Fibroblast of lung (primary cell): ENCODE data around the gene P2RX6. TPM values are rescaled to one million over a fixed set of nuclear protein-coding genes. Genes with fewer than 3 reads are reported as not detected.

ENCODE experiments used
- DNase-seq, 2 donors: peaks; one replicate each; pipeline versions ENCODE4 v3.0.0 to v3.0.0-alpha.2; 2010; ENCODE audit warnings: low read depth in 2 of 2
- H2AFZ ChIP-seq: 2 replicates; pipeline ENCODE4 v1.5.1; 2012; ENCODE audit warnings: low read length, control low read depth, inconsistent platforms
- H3K27ac ChIP-seq: 2 replicates; pipeline ENCODE4 v1.5.1; 2011; ENCODE audit warnings: low read length, control low read depth; ENCODE audit not compliant: insufficient read depth
- H3K27me3 ChIP-seq: 2 replicates; pipeline ENCODE4 v1.5.1; 2011; ENCODE audit warnings: mild to moderate bottlenecking, low read length; ENCODE audit not compliant: control insufficient read depth, insufficient read depth
- H3K36me3 ChIP-seq: 2 replicates; pipeline ENCODE4 v1.5.1; 2011; ENCODE audit warnings: low read length; ENCODE audit not compliant: control insufficient read depth, insufficient read depth
- H3K4me1 ChIP-seq: 2 replicates; pipeline ENCODE4 v1.5.1; 2011; ENCODE audit warnings: low read length; ENCODE audit not compliant: control insufficient read depth, insufficient read depth; ENCODE audit errors: extremely low read depth
- H3K4me2 ChIP-seq: 2 replicates; pipeline ENCODE4 v1.5.1; 2011; ENCODE audit warnings: low read length, control low read depth; ENCODE audit not compliant: insufficient read depth; ENCODE audit errors: extremely low read depth
- H3K4me3 ChIP-seq, 4 experiments: fragments of 200-600 bp in 1 of 4; sonication (generic) in 1 of 4; replicated peaks in 1 of 4; 2 replicates each; pipeline ENCODE4 v1.5.1; 2011 to 2016; ENCODE audit warnings: low read length in 4 of 4, low read depth in 3 of 4, mild to moderate bottlenecking in 3 of 4, control low read depth in 2 of 4, inconsistent platforms in 1 of 4, mixed read lengths in 1 of 4; ENCODE audit not compliant: insufficient read depth in 1 of 4; ENCODE audit errors: control extremely low read depth in 1 of 4
- H3K79me2 ChIP-seq: 2 replicates; pipeline ENCODE4 v1.5.1; 2012; ENCODE audit warnings: mild to moderate bottlenecking, low read length, inconsistent platforms; ENCODE audit not compliant: control insufficient read depth, insufficient read depth
- H3K9ac ChIP-seq: 2 replicates; pipeline ENCODE4 v1.5.1; 2011; ENCODE audit warnings: mild to moderate bottlenecking, low read length, control low read depth; ENCODE audit not compliant: insufficient read depth
- H3K9me3 ChIP-seq: 2 replicates; pipeline ENCODE4 v1.5.1; 2012; ENCODE audit warnings: low read depth, low read length; ENCODE audit not compliant: control insufficient read depth, insufficient read depth
- H4K20me1 ChIP-seq: 2 replicates; pipeline ENCODE4 v1.5.1; 2011; ENCODE audit warnings: low read length; ENCODE audit not compliant: control insufficient read depth, insufficient read depth; ENCODE audit errors: extremely low read depth
- CTCF ChIP-seq, 2 donors: IDR thresholded peaks in 1 of 2; conservative IDR thresholded peaks in 1 of 2; 1 replicate in 1 of 2; 2 replicates in 1 of 2; pipeline ENCODE4 v1.5.1; 2011 to 2012; ENCODE audit warnings: low read length in 2 of 2, control low read depth in 1 of 2, inconsistent platforms in 1 of 2, low read depth in 1 of 2, mild to moderate bottlenecking in 1 of 2
- EZH2 ChIP-seq: IDR thresholded peaks from 2 replicates; pipeline ENCODE4 v1.5.1; 2012; ENCODE audit warnings: low read length, control low read depth, mild to moderate bottlenecking; ENCODE audit errors: missing control alignments
- polyA plus RNA-seq, 2 donors: library from polyadenylated mRNA; depleted of rRNA in 1 of 2; stranded (reverse) in 1 of 2; unstranded in 1 of 2; fragments of >200 nt; gene quantifications; 2 replicates each; pipeline ENCODE4 v1.2.1, GENCODE V29; 2011 to 2012; ENCODE audit warnings: missing spikeins in 1 of 2
- total RNA-seq: library from RNA; depleted of rRNA; stranded (reverse); fragments of >200 nt; gene quantifications from 2 replicates; pipeline ENCODE4 v1.2.1, GENCODE V29; 2014

Gene P2RX6
- total and polyA plus RNA-seq, 2 donors (not counting 1 experiment from before 2014, with no cell fraction given) = 3.6 to 17.8 TPM

GRCh38 chr22:20997536-20998257, 17.3 kb upstream of the P2RX6 start:
- no peak overlapping the region for H2AFZ ChIP-seq
- no peak overlapping the region for H3K4me3 ChIP-seq
- H3K79me2 ChIP-seq = peaks cover 17% of the 10 kb centered on the region
- no peak for TF ChIP-seq EZH2
- TF ChIP-seq CTCF (conservative IDR thresholded peaks at IDR 0.05 in 1 of 2, IDR thresholded peaks at IDR 0.05 in 1 of 2; ENCODE audit: low read depth in 1 of 2, low read length in 2 of 2) = no peak
- no peak overlapping the region for H3K27ac ChIP-seq
- peaks cover 20% of the 10 kb centered on the region for H3K36me3 ChIP-seq
- peaks cover 9% of the 10 kb centered on the region for H3K4me1 ChIP-seq
- H3K9ac ChIP-seq = no peak overlapping the region
- no peaks in the 10 kb centered on the region for H4K20me1 ChIP-seq
- no peak for DNase-seq
- no peaks in the 10 kb centered on the region for H3K27me3 ChIP-seq
- H3K9me3 ChIP-seq = no peaks in the 10 kb centered on the region
- H3K4me2 ChIP-seq = no peak overlapping the region

GRCh38 chr22:20998411-20999336, 16.3 kb upstream of the P2RX6 start:
- Histone ChIP-seq H3K79me2 (peaks cover 25% of the 10 kb centered on the region), H3K4me3 (no peak overlapping the region), H3K4me2 (no peak overlapping the region), H2AFZ (no peak overlapping the region), H3K36me3 (peaks cover 16% of the 10 kb centered on the region), H3K9ac (no peak overlapping the region), H3K27me3 (no peaks in the 10 kb centered on the region), H3K27ac (no peak overlapping the region), H3K4me1 (peaks cover 9% of the 10 kb centered on the region), H4K20me1 (no peaks in the 10 kb centered on the region), H3K9me3 (no peaks in the 10 kb centered on the region)
- peak in 1 of 2 donors; percentile 29 for DNase-seq
- TF ChIP-seq EZH2 = no peak
- TF ChIP-seq CTCF (conservative IDR thresholded peaks at IDR 0.05 in 1 of 2, IDR thresholded peaks at IDR 0.05 in 1 of 2; ENCODE audit: low read depth in 1 of 2, low read length in 2 of 2) = no peak
